ENCODE data around the gene MS4A6A. TPM values are rescaled to one million over a fixed set of nuclear protein-coding genes. Genes with fewer than 3 reads are reported as not detected.
"Not testable (repeated sequence)": the region's sequence is repeated elsewhere in the genome, so short reads cannot be mapped to it uniquely, and the experiment has no call there.

MS4A6A gene
- total RNA-seq, 6 experiments from 2014 or later = 42.4 to 98.5 (median 61.5) TPM

DNA sequence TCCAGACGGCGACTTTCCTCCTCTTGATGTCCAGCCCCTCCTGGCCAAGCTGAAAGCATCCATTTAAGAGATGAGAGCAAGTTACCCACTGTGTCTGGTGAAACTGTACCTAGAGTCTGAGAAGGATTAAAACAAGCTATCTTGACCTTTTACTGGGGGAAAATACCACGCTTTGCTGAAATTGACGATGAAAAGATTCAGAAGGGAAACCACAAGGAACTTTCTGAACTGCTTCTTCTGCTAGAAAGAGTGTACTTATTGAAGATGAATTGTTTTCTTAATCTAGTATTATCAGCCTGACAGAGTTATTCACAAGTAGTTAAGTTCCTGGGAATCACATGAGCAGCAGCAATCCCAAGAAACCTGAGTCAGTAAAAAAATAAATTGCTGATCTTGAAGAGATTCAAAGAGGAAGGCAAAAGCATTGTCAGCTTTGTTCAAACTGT lies 13.1 kb upstream of the MS4A6A start:
- TF ChIP-seq POLR2A (IDR thresholded peaks at IDR 0.05) = no peak
- TF ChIP-seq CTCF (IDR thresholded peaks at IDR 0.05) = no peak
- no peaks in the 10 kb centered on the region for H3K27me3 ChIP-seq
- intact Hi-C loops (cut with DNase I) = no loop called here
- peak overlapping the region; percentile 25 to 69 (median 37) for H3K27ac ChIP-seq
- 47% methylated on average over 4 of the region's 4 CpGs for WGBS (ENCODE audit: insufficient coverage, low coverage, low lambda C conversion rate, missing lambda C conversion rate)
- no peaks in the 10 kb centered on the region for H3K36me3 ChIP-seq
- DNase-seq (no peak), ATAC-seq (peak; percentile 36 to 49 (median 48))
- H3K4me3 ChIP-seq = no peak overlapping the region
- H3K9me3 ChIP-seq = no peaks in the 10 kb centered on the region
- no peaks in the 10 kb centered on the region for H3K4me1 ChIP-seq

- no peaks in the 10 kb centered on the region for H3K36me3 ChIP-seq
- intact Hi-C loops (cut with DNase I) = no loop called here
- no peaks in the 10 kb centered on the region for H3K27me3 ChIP-seq
- DNase-seq (no peak), ATAC-seq (peak in 3 of 4 donors; percentile 21 to 56 (median 47))
- no peak for TF ChIP-seq CTCF (IDR thresholded peaks at IDR 0.05)
- TF ChIP-seq POLR2A (IDR thresholded peaks at IDR 0.05) = no peak
- H3K4me1 ChIP-seq = no peaks in the 10 kb centered on the region
- H3K4me3 ChIP-seq = no peak overlapping the region
- H3K9me3 ChIP-seq = no peaks in the 10 kb centered on the region
- H3K27ac ChIP-seq = peak overlapping the region in 2 of 3 donors; percentile 39 to 61
- WGBS (ENCODE audit: insufficient coverage, low coverage, low lambda C conversion rate, missing lambda C conversion rate) = 31% methylated on average over 3 of the region's 3 CpGs
Observed at GRCh38 chr11:60194511-60194910, 11.6 kb upstream of the MS4A6A start.

- ATAC-seq = peak; percentile 94 to 98 (median 96)
- H3K27ac ChIP-seq = peak overlapping the region in 1 of 3 donors; percentile 61
- intact Hi-C loops (cut with DNase I) = no loop called here
Observed at GRCh38 chr11:60193687-60194433, 11.0 kb upstream of the MS4A6A start.

GRCh38 chr11:60192564-60192963 lies 9.7 kb upstream of the MS4A6A start:
- DNase-seq; H3K4me1 ChIP-seq; H3K27me3 ChIP-seq; intact Hi-C loops (cut with DNase I); H3K9me3 ChIP-seq; H3K27ac ChIP-seq; ATAC-seq; H3K4me3 ChIP-seq; H3K36me3 ChIP-seq: not testable (repeated sequence)
- 77% methylated on average over 4 of the region's 4 CpGs for WGBS (ENCODE audit: insufficient coverage, low coverage, low lambda C conversion rate, missing lambda C conversion rate)

More at GRCh38 chr11:60193687-60194433, 11.0 kb upstream of the MS4A6A start:
- WGBS (ENCODE audit: insufficient coverage, low coverage, low lambda C conversion rate, missing lambda C conversion rate) = 0% methylated on average over 1 of the region's 1 CpG
- Histone ChIP-seq H3K36me3 (no peaks in the 10 kb centered on the region), H3K4me1 (no peaks in the 10 kb centered on the region), H3K4me3 (no peak overlapping the region), H3K9me3 (no peaks in the 10 kb centered on the region), H3K27me3 (no peaks in the 10 kb centered on the region)
- DNase-seq = peak in 1 of 3 donors; percentile 68
- TF ChIP-seq POLR2A (IDR thresholded peaks at IDR 0.05) (no peak), CTCF (IDR thresholded peaks at IDR 0.05) (peak; percentile 79 to 93 (median 82))

DNA sequence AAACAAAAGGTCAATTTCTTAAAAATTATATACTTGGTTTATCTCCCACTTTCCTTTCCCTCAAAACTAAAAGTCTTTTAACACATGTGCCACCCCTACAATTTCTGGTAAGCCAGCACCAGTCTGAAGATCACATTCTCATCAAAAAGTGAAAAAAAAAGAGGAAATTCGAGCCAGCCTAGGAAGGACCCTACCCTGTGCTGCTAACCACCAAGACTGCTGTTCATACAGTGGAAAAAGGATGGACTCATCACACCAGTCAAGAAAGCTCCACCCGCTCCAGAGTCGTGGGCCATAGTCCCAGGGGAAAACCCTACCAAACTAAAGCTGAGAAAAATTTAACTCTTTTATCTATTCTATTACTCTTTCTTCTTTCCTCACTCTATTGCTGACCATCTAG lies 5.6 kb upstream of the MS4A6A start:
- H3K27me3 ChIP-seq; H3K4me3 ChIP-seq; H3K36me3 ChIP-seq; H3K27ac ChIP-seq; H3K4me1 ChIP-seq; intact Hi-C loops (cut with DNase I); DNase-seq; H3K9me3 ChIP-seq: not testable (repeated sequence)
- peak in 1 of 4 donors; percentile 24 for ATAC-seq
- 25% methylated on average over 3 of the region's 3 CpGs for whole genome bisulfite sequencing (ENCODE audit: insufficient coverage, low coverage, low lambda C conversion rate, missing lambda C conversion rate)

GRCh38 chr11:60186128-60186527 lies 3.2 kb upstream of the MS4A6A start:
- H3K27ac ChIP-seq; DNase-seq; H3K4me1 ChIP-seq; H3K9me3 ChIP-seq; H3K27me3 ChIP-seq; ATAC-seq; H3K36me3 ChIP-seq; H3K4me3 ChIP-seq; intact Hi-C loops (cut with DNase I): not testable (repeated sequence)
- 64% methylated on average over 1 of the region's 2 CpGs for WGBS (ENCODE audit: insufficient coverage, low coverage, low lambda C conversion rate, missing lambda C conversion rate)

GRCh38 chr11:60185512-60185827 lies 2.6 kb upstream of the MS4A6A start:
- WGBS (ENCODE audit: insufficient coverage, low coverage, low lambda C conversion rate, missing lambda C conversion rate) = 51% methylated on average over 2 of the region's 2 CpGs
- H3K27me3 ChIP-seq; DNase-seq; H3K4me1 ChIP-seq; H3K36me3 ChIP-seq; H3K4me3 ChIP-seq; ATAC-seq; intact Hi-C loops (cut with DNase I); H3K9me3 ChIP-seq; H3K27ac ChIP-seq: not testable (repeated sequence)

All from right lobe of liver (tissue), 6 donors.